Stimulated activated CD8-positive, alpha-beta memory T cell treated with anti-CD3 and anti-CD28 coated beads, Interleukin-4, amount 100 ng/mL, for 1 hour (primary cell): ENCODE results near the gene CST1.
"Not testable (repeated sequence)": the region's sequence is repeated elsewhere in the genome, so short reads cannot be mapped to it uniquely, and the experiment has no call there.

Experiments
- DNase-seq, 2 donors: peaks; one replicate each; pipeline ENCODE4 v3.0.0-alpha.2; 2020; ENCODE audit warnings: low read depth in 2 of 2, low spot score in 1 of 2

The CST1 gene

DNA sequence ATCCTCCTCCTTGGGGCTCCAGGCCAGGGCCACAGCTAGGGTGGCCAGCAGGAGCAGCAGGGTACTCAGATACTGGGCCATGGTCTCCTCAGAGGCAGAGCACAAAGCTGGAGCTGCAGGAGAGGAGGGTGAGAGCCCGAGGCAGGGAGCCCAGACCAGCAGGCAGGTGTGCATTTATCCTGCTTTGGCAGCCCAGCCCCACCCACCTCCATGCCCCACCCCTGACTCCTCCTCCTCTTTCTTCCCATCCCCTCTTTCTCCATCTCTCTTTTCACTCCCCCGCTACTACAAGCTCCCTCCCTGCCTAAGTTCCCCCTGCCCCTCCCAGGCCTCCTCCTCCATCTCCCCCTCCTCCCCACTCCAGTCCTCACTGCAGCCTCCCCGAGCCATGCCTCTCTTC lies at the start of gene CST1:
Gene CST1 (minus strand): TSS at position 150 of the 400 bp plus-strand sequence. CDS start 69 bp downstream, at position 81.
- DNase-seq, result not testable (repeated sequence)

- DNase-seq, result peak in 1 of 2 donors; percentile 4
These were observed 48.6 kb upstream of the CST1 start for GRCh38 chr20:23799216-23799847.

DNA sequence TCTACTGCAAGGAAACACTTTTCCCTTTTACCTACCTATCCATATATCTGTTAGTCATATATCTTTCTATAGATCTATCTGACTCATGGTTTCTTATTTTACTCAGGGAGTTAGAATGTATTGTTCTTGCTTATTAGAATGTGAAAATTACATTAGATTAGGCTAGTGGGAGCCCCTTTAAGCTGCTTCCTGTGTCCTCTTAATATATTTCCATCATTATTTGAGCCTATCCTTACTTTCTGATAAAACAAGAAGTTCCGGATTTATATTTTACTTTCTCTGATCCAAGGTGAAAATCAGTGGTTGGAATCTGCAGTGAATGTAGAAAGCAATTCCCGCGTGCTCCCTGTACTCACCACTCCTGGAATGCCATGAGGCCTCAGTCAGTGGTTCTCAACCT lies 44.8 kb upstream of the CST1 start:
- no peak for DNase-seq

DNA sequence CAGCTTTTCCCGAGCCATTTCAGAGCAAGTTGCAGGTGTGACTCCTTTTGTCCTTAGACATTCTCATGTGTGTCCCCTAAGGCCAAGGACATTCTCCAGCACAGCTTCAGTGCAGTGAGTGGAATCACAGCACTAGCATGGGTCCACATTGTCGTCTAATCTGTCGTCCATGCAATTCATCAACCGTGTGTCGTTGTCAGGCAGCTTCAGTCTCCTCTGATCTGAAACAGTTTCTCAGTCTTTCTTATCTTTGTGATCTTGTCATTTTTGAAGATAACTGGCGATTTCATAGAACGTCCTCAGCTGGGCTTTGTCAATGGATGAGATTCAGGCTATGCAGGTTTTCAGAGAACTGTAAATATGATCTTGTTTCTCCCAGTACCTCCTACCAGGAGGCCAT lies 44.1 kb upstream of the CST1 start:
- DNase-seq, result no peak

- no peak for DNase-seq
These were observed 43.3 kb upstream of the CST1 start for GRCh38 chr20:23794065-23794464.

GRCh38 chr20:23783447-23783846 lies 32.7 kb upstream of the CST1 start:
- no peak for DNase-seq

- DNase-seq, result no peak
These were observed 31.7 kb upstream of the CST1 start for GRCh38 chr20:23782366-23782983.

DNA sequence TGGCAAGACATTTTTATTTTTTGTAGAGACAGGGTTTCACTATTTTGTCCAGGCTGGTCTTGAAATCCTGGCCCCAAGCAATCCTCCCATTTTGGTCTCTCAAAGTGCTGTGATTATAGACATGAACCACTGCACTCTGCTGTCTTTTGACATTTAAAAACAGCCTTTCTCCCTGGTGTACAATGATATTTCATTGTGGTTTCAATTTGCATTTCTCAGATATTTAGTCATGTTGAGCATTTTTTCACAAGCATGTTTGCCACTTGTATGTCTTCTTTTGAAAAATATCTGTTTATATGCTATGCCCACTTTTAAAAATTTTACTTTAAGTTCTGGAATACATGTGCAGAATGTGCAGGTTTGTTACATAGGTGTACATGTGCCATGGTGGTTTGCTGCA lies 27.9 kb upstream of the CST1 start:
- DNase-seq, result not testable (repeated sequence)

GRCh38 chr20:23777380-23777779 lies 26.6 kb upstream of the CST1 start:
- DNase-seq, result not testable (repeated sequence)

GRCh38 chr20:23776067-23776771 lies 25.5 kb upstream of the CST1 start:
- DNase-seq, result no peak

- no peak for DNase-seq
These were observed 23.3 kb upstream of the CST1 start for GRCh38 chr20:23774081-23774480.

DNA sequence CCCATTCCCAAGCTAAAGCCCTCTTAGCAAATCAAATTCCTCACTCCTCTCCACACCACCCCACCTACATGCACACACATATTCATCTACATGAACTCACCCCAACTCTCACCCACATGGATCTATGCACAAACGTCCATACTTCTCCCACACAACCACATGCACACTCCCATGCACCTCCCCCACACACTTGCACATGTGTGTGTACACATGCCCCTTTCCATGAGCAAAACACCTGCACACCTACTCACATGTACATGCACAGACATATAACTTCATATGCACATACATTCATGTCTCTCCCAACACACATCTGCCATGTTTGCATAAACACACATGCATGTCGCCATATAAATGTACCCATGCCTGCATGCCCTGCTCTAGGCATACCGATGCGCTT lies 22.8 kb upstream of the CST1 start:
- DNase-seq, result no peak

DNA sequence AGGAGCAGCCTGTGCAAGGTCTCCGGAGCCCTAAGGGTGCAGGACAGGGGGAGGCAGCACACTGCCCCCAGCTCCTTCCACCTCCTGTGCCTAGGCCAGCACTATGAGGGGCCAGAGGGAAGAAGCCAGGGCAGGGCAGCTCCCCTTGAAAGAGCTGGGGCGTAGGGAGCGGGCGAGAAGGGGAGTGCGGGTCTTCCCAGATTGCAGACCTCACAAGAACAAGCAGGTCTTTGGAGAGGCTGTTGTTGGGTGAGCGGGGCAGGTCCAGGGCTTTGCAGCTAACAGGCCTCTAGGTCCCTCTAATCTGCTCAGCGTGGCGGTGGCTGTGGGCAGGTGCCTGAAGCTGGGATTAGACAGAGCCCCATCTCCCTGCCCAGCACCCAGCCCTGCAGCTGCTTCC lies 22.4 kb upstream of the CST1 start:
- no peak for DNase-seq

GRCh38 chr20:23772074-23772473 lies 21.3 kb upstream of the CST1 start:
- no peak for DNase-seq

DNA sequence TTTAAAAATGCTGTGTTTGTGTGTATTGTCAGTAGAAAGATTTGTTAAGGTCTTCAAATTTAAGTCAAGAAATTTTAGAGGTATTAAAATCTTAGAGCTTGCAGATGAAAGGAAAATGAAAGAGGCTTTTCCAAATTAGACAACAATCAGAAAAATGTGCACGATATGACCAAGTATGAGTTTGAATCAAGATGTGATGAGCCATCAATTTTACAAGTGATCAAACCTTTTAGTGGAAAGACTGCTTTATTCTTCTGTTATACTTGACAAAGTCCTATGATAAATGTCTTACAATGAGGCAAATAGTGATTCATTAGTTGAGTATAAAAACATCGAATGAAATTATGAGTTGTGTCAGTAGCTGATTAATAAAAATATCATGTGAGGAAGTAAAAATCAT lies 19.6 kb upstream of the CST1 start:
- DNase-seq, result no peak

- DNase-seq, result not testable (repeated sequence)
These were observed 17.8 kb upstream of the CST1 start for GRCh38 chr20:23768520-23768919.

DNA sequence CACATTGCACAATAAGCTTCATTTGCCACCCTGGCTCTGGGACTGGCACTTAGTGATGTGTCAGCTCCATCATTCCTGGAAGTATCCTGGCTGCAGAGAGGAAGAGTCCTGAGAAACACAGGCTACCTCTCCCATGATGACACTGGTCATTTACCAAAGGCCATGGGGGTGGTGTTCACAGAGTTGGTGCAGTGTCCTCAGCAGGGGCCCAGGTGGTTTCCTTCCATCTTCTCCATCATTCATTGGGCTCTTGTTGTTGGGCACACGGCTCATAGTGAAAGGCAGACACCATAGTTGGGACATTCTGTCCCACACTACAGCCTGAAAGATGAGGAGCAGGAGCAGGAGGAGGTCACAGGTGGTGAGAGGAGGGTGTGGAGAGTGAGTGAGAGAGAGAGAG lies 15.8 kb upstream of the CST1 start:
- no peak for DNase-seq

DNA sequence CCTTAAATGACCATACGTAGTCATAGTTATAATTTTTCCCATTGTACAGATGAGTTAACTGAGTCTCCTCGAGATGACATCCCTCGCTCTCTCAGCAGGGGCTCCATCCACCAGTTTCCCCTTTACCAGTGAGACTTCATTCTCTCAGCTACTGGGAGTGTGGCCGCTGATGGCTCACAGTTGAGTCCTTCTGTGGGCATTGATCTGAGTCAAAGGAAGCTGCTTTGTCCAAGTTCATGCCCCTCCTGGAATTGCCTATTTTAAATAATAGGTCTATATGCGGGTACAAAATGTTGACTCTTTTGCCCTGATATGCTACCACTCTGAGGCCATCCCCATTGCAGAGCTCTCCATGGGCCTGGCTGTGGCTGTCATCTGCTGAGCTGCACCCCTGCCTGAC lies 14.8 kb upstream of the CST1 start:
- no peak for DNase-seq

- DNase-seq, result not testable (repeated sequence)
These were observed 13.9 kb upstream of the CST1 start for GRCh38 chr20:23764630-23765029.

GRCh38 chr20:23763345-23763744 lies 12.6 kb upstream of the CST1 start:
- no peak for DNase-seq

DNA sequence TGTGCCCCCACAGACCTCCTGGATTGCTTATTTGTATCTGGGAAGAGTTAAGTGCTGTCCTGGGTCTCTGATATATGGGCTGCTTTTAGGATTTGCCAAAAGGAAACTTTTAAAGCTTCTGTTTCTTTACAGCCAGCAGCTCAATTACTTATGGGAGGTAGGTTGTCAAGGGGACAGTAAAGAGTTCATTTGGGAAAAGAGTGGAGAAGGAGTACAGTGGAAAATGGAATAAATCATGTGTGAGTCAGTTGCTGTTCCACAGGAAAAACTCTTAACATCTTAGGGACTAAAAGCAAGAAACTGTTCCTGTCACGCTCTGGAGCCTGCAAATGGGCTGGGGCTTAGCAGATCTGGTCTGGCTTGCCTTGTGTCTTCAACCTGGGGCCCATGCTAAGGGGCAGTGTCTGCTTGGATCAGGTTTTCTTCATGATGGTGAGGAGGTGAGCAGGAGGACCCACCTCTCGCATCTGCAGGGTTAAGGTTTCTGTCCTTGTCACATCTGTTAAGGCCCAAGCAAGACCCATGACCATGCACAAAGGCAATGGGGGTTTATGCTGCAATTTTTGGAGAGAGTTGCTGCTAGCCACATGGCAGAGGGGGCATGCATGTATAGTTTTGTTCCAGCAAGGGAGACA lies 8.7 kb upstream of the CST1 start:
- no peak for DNase-seq

DNA sequence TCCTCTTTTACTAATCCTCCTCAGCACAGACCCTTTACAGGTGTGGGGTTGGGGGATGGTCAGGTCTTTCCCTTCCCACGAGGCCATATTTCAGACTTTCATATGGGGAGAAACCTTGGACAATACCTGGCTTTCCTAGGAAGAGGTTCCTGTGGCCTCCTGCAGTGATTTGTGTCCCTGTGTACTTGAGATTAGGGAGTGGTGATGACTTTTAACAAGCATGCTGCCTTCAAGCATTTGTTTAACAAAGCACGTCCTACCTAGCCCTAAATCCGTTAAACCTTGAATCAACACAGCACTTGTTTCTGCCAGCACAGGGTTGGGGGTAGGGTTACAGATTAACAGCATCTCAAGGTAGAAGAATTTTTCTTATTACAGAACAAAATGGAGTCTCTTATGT lies 6.1 kb upstream of the CST1 start:
- DNase-seq, result not testable (repeated sequence)
